HG03108 (cell line): Measurements from ENCODE around the gene SPAG4.

Source experiments
- ATAC-seq: cut with Tn5 transposase; IDR thresholded peaks from one replicate; pipeline ENCODE4 v1.9.1; 2021; ENCODE audit warnings: moderate library complexity; ENCODE audit not compliant: unreplicated experiment

The SPAG4 gene

GRCh38 chr20:35619196-35620095 lies 3.8 kb downstream of the SPAG4 start:
- peak; percentile 33 for ATAC-seq

GRCh38 chr20:35620818-35621559 lies 5.4 kb downstream of the SPAG4 start:
- ATAC-seq = no peak

GRCh38 chr20:35621560-35621946 lies 5.9 kb downstream of the SPAG4 start:
- ATAC-seq = no peak

- no peak for ATAC-seq
These were observed 10.2 kb downstream of the SPAG4 start for GRCh38 chr20:35625584-35626385.

- no peak for ATAC-seq
These were observed 10.9 kb downstream of the SPAG4 start for GRCh38 chr20:35626386-35627001.

GRCh38 chr20:35627121-35627520 lies 11.5 kb downstream of the SPAG4 start:
- ATAC-seq = no peak

GRCh38 chr20:35629427-35630145 lies 14.0 kb downstream of the SPAG4 start:
- ATAC-seq = no peak

GRCh38 chr20:35630636-35631035 lies 15.0 kb downstream of the SPAG4 start:
- ATAC-seq = no peak

GRCh38 chr20:35632539-35633115 lies 17.0 kb downstream of the SPAG4 start:
- ATAC-seq = no peak

GRCh38 chr20:35635652-35636051 lies 20.0 kb downstream of the SPAG4 start:
- no peak for ATAC-seq

- ATAC-seq = no peak
These were observed 20.5 kb downstream of the SPAG4 start for GRCh38 chr20:35636095-35636494.

GRCh38 chr20:35637276-35637675 lies 21.6 kb downstream of the SPAG4 start:
- ATAC-seq = no peak

- ATAC-seq = no peak
These were observed 23.1 kb downstream of the SPAG4 start for GRCh38 chr20:35638751-35639150.

GRCh38 chr20:35640724-35641123 lies 25.1 kb downstream of the SPAG4 start:
- no peak for ATAC-seq

GRCh38 chr20:35641743-35642142 lies 26.1 kb downstream of the SPAG4 start:
- no peak for ATAC-seq

- ATAC-seq = no peak
These were observed 27.4 kb downstream of the SPAG4 start for GRCh38 chr20:35643045-35643444.

GRCh38 chr20:35644806-35645205 lies 29.2 kb downstream of the SPAG4 start:
- ATAC-seq = no peak

- no peak for ATAC-seq
These were observed 33.2 kb downstream of the SPAG4 start for GRCh38 chr20:35648836-35649235.

- ATAC-seq = no peak
These were observed 35.0 kb downstream of the SPAG4 start for GRCh38 chr20:35650632-35651031.

- no peak for ATAC-seq
These were observed 36.3 kb downstream of the SPAG4 start for GRCh38 chr20:35651958-35652357.
